K562 (cell line): ENCODE results near the gene CEND1. TPM values are rescaled to one million over a fixed set of nuclear protein-coding genes. Genes with fewer than 3 reads are reported as not detected.
A peak's percentile ranks its signal among the peaks of the same experiment; 100 is the strongest.

Experiments
- ATAC-seq: fragments of 200-7000 bp; cut with Tn5 transposase; 3 replicates; pipeline ENCODE4 v1.9.1; 2020; ENCODE audit warnings: moderate library complexity
- BruUV-seq: library from RNA; stranded (reverse); fragments of 400-500 nt; replicated peaks from 2 replicates; lab custom pipeline; 2021; lab: Mats Ljungman, UMichigan
- CTCF ChIA-PET: fragments of 300-600 bp; formaldehyde crosslinking; extraction: SDS; loops from one replicate; lab custom pipeline; 2021; ENCODE audit warnings: low intra/inter-chr PET ratio; lab: Yijun Ruan, JAX
- POLR2A ChIA-PET: fragments of 300-600, 350-650 bp; sonication (Branson Sonifier 250); formaldehyde crosslinking; extraction: SDS; loops from one replicate; lab custom pipeline; 2021; ENCODE audit warnings: antibody characterized with exemption, inconsistent platforms; lab: Yijun Ruan, JAX
- DNase-seq, 4 experiments: peaks; one replicate each; pipeline versions ENCODE4 v3.0.0 to v3.0.0-alpha.2; 2011 to 2018; ENCODE audit warnings: low spot score in 3 of 4, mixed read lengths in 3 of 4; ENCODE audit errors: extremely low read depth in 1 of 4
- FAIRE-seq: peaks from 2 replicates; lab custom pipeline; 2011; peaks lifted over from hg19 to GRCh38; lab: Jason Lieb, UNC
- H2AFZ ChIP-seq: 2 replicates; pipeline ENCODE4 v1.6.0; 2011; ENCODE audit warnings: low read depth, low read length, control low read depth, inconsistent platforms
- H3K27ac ChIP-seq: fragments of 200-600 bp; 3 replicates; pipeline ENCODE4 v1.8.0; 2011; ENCODE audit warnings: low read depth, mild to moderate bottlenecking, control low read depth, inconsistent platforms, low read length, moderate library complexity, mixed read lengths; ENCODE audit errors: extremely low read depth
- H3K27me3 ChIP-seq, 2 experiments: fragments of 300-600 bp in 1 of 2; 2 replicates in 1 of 2; 3 replicates in 1 of 2; pipeline versions ENCODE4 v1.6.0 to v1.8.0; 2011; ENCODE audit warnings: inconsistent platforms in 2 of 2, low read length in 2 of 2, mild to moderate bottlenecking in 1 of 2, mixed read lengths in 1 of 2, moderate library complexity in 1 of 2; ENCODE audit not compliant: control insufficient read depth in 2 of 2, insufficient read depth in 2 of 2
- H3K36me3 ChIP-seq: fragments of 300-600 bp; 3 replicates; pipeline ENCODE4 v1.8.0; 2011; ENCODE audit warnings: mild to moderate bottlenecking, low read length, inconsistent platforms; ENCODE audit not compliant: control insufficient read depth, insufficient read depth
- H3K4me1 ChIP-seq, 2 experiments: fragments of 200-600 bp in 1 of 2; replicated peaks in 1 of 2; 2 replicates in 1 of 2; 3 replicates in 1 of 2; pipeline versions ENCODE4 v1.5.1 to v1.8.0; 2011; ENCODE audit warnings: inconsistent platforms in 2 of 2, low read length in 2 of 2, mild to moderate bottlenecking in 1 of 2, mixed read lengths in 1 of 2, moderate library complexity in 1 of 2; ENCODE audit not compliant: control insufficient read depth in 2 of 2, insufficient read depth in 2 of 2
- H3K4me2 ChIP-seq: 2 replicates; pipeline ENCODE4 v1.6.1; 2011; ENCODE audit warnings: low read length, control low read depth, inconsistent platforms, mixed read lengths; ENCODE audit not compliant: insufficient read depth
- H3K4me3 ChIP-seq: fragments of 200-600 bp; sonication (generic), shearing (Covaris generic); 2 replicates; pipeline ENCODE4 v1.5.1; 2016; ENCODE audit warnings: control low read depth, inconsistent platforms
- H3K79me2 ChIP-seq: fragments of 200-600 bp; 3 replicates; pipeline ENCODE4 v1.8.0; 2011; ENCODE audit warnings: low read length, inconsistent platforms; ENCODE audit not compliant: control insufficient read depth, insufficient read depth
- H3K9ac ChIP-seq, 2 experiments: 2 replicates each; pipeline versions ENCODE4 v1.6.0 to v1.6.1; 2011; ENCODE audit warnings: low read depth in 2 of 2, low read length in 2 of 2, control low read depth in 1 of 2, inconsistent platforms in 1 of 2, mild to moderate bottlenecking in 1 of 2, mixed read lengths in 1 of 2; ENCODE audit not compliant: insufficient read depth in 1 of 2
- H3K9me1 ChIP-seq: one replicate; pipeline ENCODE4 v1.6.0; 2011; ENCODE audit warnings: inconsistent platforms, mild to moderate bottlenecking, low read length, moderate library complexity; ENCODE audit not compliant: control insufficient read depth, insufficient read depth
- H3K9me3 ChIP-seq: replicated peaks from 2 replicates; pipeline ENCODE4 v1.5.1; 2011; ENCODE audit warnings: low read depth, low read length, inconsistent platforms; ENCODE audit not compliant: control insufficient read depth, insufficient read depth
- H4K20me1 ChIP-seq: replicated peaks from 2 replicates; pipeline ENCODE4 v1.6.1; 2011; ENCODE audit warnings: low read length, inconsistent platforms, mixed read lengths; ENCODE audit not compliant: control insufficient read depth, insufficient read depth
- CXXC5 ChIP-seq: fragments of 250-450 bp; sonication (Bioruptor Pico); IDR thresholded peaks from 2 replicates; pipeline ENCODE4 v1.8.0; 2022; ENCODE audit warnings: inconsistent platforms, mild to moderate bottlenecking, moderate library complexity
- DACH1 ChIP-seq: fragments of 450-650 bp; IDR thresholded peaks from 2 replicates; pipeline ENCODE4 v1.6.1; 2018; ENCODE audit not compliant: partially characterized antibody
- FOXK2 ChIP-seq, 2 experiments: fragments of 450-650 bp; IDR thresholded peaks in 1 of 2; conservative IDR thresholded peaks in 1 of 2; 2 replicates each; pipeline ENCODE4 v1.6.1; 2016; ENCODE audit warnings: low read depth in 2 of 2, mild to moderate bottlenecking in 1 of 2
- GATA2 ChIP-seq: sonication (generic); formaldehyde crosslinking; IDR thresholded peaks from 2 replicates; pipeline ENCODE4 v1.4.0; 2020; ENCODE audit warnings: mild to moderate bottlenecking, missing genetic modification reagents
- HMGN3 ChIP-seq: IDR thresholded peaks from 2 replicates; pipeline ENCODE4 v1.6.1; 2011; ENCODE audit warnings: borderline replicate concordance, low read depth, mild to moderate bottlenecking, mixed read lengths, low read length; ENCODE audit not compliant: insufficient read length; ENCODE audit errors: extremely low read depth
- MCM5 ChIP-seq: fragments of 450-650 bp; IDR thresholded peaks from 2 replicates; pipeline ENCODE4 v1.6.1; 2016; ENCODE audit warnings: low read depth
- NFRKB ChIP-seq: fragments of 450-650 bp; IDR thresholded peaks from 2 replicates; pipeline ENCODE4 v1.6.1; 2016; ENCODE audit warnings: low read depth
- NR1H2 ChIP-seq: sonication (generic); formaldehyde crosslinking; IDR thresholded peaks from 2 replicates; pipeline ENCODE4 v1.4.0; 2020; ENCODE audit warnings: mild to moderate bottlenecking, missing genetic modification reagents
- PCBP2 ChIP-seq: fragments of 200-400 bp; formaldehyde crosslinking; IDR thresholded peaks from 2 replicates; pipeline ENCODE4 v1.6.1; 2018; ENCODE audit warnings: low read length, low read depth, mild to moderate bottlenecking, moderate library complexity; ENCODE audit not compliant: poor library complexity, severe bottlenecking
- SAFB ChIP-seq: fragments of 200-400 bp; formaldehyde crosslinking; IDR thresholded peaks from 2 replicates; pipeline ENCODE4 v1.6.1; 2017; ENCODE audit warnings: low read depth, low read length, borderline replicate concordance
- SRSF3 ChIP-seq: fragments of 200-400 bp; formaldehyde crosslinking; IDR thresholded peaks from 2 replicates; pipeline ENCODE4 v1.6.1; 2016; ENCODE audit warnings: mild to moderate bottlenecking, low read length, moderate library complexity; ENCODE audit not compliant: insufficient read depth
- SRSF9 ChIP-seq: fragments of 200-400 bp; formaldehyde crosslinking; IDR thresholded peaks from 2 replicates; pipeline ENCODE4 v1.6.1; 2017; ENCODE audit warnings: low read depth, low read length, borderline replicate concordance
- TAF9B ChIP-seq: fragments of 450-650 bp; IDR thresholded peaks from 2 replicates; pipeline ENCODE4 v1.6.1; 2018; ENCODE audit warnings: mild to moderate bottlenecking; ENCODE audit not compliant: partially characterized antibody
- XRCC5 ChIP-seq: fragments of 200-400 bp; formaldehyde crosslinking; IDR thresholded peaks from 2 replicates; pipeline ENCODE4 v1.6.1; 2017; ENCODE audit warnings: low read depth, mild to moderate bottlenecking, low read length
- ZNF347 ChIP-seq: fragments of 450-650 bp; formaldehyde crosslinking; IDR thresholded peaks from 2 replicates; pipeline ENCODE4 v1.4.0; 2020; ENCODE audit warnings: low read depth, mild to moderate bottlenecking, moderate library complexity
- ZNF561 ChIP-seq: fragments of 450-650 bp; formaldehyde crosslinking; conservative IDR thresholded peaks from 2 replicates; pipeline ENCODE4 v1.4.0; 2020; ENCODE audit warnings: mild to moderate bottlenecking, moderate library complexity
- WGBS: fragments of 100-300 bp; shearing (Covaris generic); methylation state at CpG from one replicate; pipeline ENCODE4 v1.1.6; 2016; ENCODE audit warnings: low coverage, mixed read lengths; ENCODE audit not compliant: insufficient coverage; ENCODE audit errors: missing lambda C conversion rate; 5-methylcytosine and 5-hydroxymethylcytosine counted together
- in situ Hi-C: fragments of 300-500 bp; cut with MboI; formaldehyde crosslinking; loops from 4 replicates; pipeline ENCODE4 v1.15.0; 2018; ENCODE audit warnings: inconsistent platforms, mixed read lengths
- intact Hi-C: fragments of 100-400 bp; cut with micrococcal nuclease; formaldehyde crosslinking; loops from 2 replicates; pipeline ENCODE4 v1.14.2; 2022
- polyA plus RNA-seq, 8 experiments: library from polyadenylated mRNA; depleted of rRNA in 4 of 8; stranded (reverse) in 5 of 8; unstranded in 3 of 8; fragments of >200 nt; fragmentation: Nextera tagmentation in 2 of 8; fragmentation: Illumina TruSeq in 1 of 8; extraction: Ambion mirVana in 2 of 8; extraction: Trizol in 1 of 8; gene quantifications; 2 replicates each; pipeline versions ENCODE4 v1.2.1 to v1.2.3, GENCODE V29; 2011 to 2014; ENCODE audit warnings: inconsistent platforms in 1 of 8, missing spikeins in 1 of 8
- total RNA-seq, 7 experiments: library from RNA; depleted of rRNA in 6 of 7; stranded (reverse); fragments of >200 nt in 6 of 7; fragmentation: Illumina TruSeq in 2 of 7; extraction: Trizol in 2 of 7; gene quantifications; 2 replicates each; pipeline versions ENCODE4 v1.2.1 to v1.2.3, GENCODE V29; 2011 to 2021; ENCODE audit warnings: low replicate concordance in 1 of 7
- TF ChIP-seq, protein P1 (sequence below): fragments of 250-450 bp; sonication (Bioruptor Pico); IDR thresholded peaks from 2 replicates; pipeline ENCODE4 v1.8.0; 2022; ENCODE audit warnings: inconsistent platforms, mild to moderate bottlenecking, moderate library complexity, borderline replicate concordance
- TF ChIP-seq, protein P2 (sequence below): fragments of 250-450 bp; sonication (Bioruptor Pico); IDR thresholded peaks from 2 replicates; pipeline ENCODE4 v1.9.0; 2021; ENCODE audit warnings: mild to moderate bottlenecking, inconsistent platforms

The CEND1 gene
- total and polyA plus RNA-seq, 9 of the 15 experiments (the other 6 are each of a cell fraction or from before 2014, with no cell fraction given): 0.13 to 0.18 (median 0.16) TPM; not detected in 6

DNA sequence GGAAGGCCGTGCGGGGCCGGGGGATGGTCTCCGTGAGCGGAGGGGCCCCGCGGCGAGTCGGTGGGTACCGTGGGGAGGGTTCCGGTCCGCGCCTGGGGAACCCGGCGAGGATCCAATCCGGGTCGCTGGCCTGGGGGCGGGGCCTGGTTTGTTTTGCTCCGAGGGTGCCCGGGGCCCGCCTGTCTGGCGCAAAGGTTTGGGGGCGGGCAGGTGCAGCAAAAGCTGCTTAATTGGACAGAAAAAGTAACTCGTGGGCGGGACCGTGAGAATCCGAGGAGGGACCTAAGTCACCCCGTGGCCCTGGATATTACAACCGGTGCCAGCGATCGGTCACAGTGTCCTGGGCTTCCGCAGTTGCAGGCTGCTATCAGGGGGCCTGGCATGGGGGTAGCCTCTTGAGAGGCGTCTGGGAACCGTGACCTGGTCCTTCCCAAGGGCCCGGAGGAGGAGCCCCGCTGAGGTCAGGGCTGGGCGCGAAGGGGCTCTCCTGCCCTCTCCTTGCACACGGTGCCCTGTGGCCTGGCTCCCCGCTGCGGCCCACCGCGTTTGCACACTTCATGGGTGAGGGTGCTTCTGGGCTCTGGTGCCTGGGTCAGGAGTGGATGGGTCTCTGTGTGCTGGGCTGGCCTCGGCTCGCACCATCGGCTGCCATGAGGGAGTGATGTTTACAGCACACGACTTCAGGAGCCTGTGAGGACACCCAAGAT is 30.2 kb upstream of the CEND1 start:
- Histone ChIP-seq H3K36me3 (peaks cover 38% of the 10 kb centered on the region; the same call in 1 of the 3 replicates), H3K9me3 (no peaks in the 10 kb centered on the region), H2AFZ (0 out of 2 replicates have a peak overlapping the region, but pooled peaks have one; percentile 39), H3K27me3 (no peaks in the 10 kb centered on the region), H3K9ac (peak overlapping the region; percentile 87 to 100), H3K4me2 (peak overlapping the region; percentile 86), H4K20me1 (peaks cover 13% of the 10 kb centered on the region), H3K4me3 (peak overlapping the region; percentile 89), H3K27ac (peak overlapping the region; percentile 92), H3K79me2 (peaks cover 25% of the 10 kb centered on the region), H3K9me1 (peaks cover 6% of the 10 kb centered on the region), H3K4me1 (peaks cover 11 to 74% of the 10 kb centered on the region in 2 experiments; a peak in 4 of 5 replicates)
- FAIRE-seq (peak; percentile 74), ATAC-seq (peak; percentile 78), DNase-seq (peak; percentile 70 to 91 (median 78))
- intact Hi-C loops: no loop called here
- BruUV-seq: TSS peak; percentile 72
- CTCF ChIA-PET: no interaction called here
- in situ Hi-C loops: no loop called here
- POLR2A ChIA-PET: interaction anchor here (0.6 to 5.2 kb wide), 13 partner anchors 9 to 235 kb away, joined by 3 to 36 read pairs (median 5); partner anchors contain the start of genes CD151, POLR2L, RPLP2 and TSPAN4
- WGBS: 3% methylated on average over 39 of the region's 47 CpGs
- TF ChIP-seq SRSF3 (0 out of 2 replicates have a peak, but pooled peaks have one; percentile 42), FOXK2 (conservative IDR thresholded peaks at IDR 0.05 in 1 of 2, IDR thresholded peaks at IDR 0.05 in 1 of 2; ENCODE audit: low read depth in 2 of 2) (no peak), HMGN3 (peak; percentile 35), CXXC5 (CRISPR knock-in tag) (no peak), TAF9B (no peak), SRSF9 (no peak), XRCC5 (no peak), ZNF561 (CRISPR knock-in tag) (no peak), MCM5 (no peak), GATA2 (CRISPR knock-in tag) (no peak), NFRKB (no peak), ZNF347 (no peak), NR1H2 (no peak), DACH1 (no peak), PCBP2 (no peak), SAFB (peak; percentile 3; the same call in 1 of the 2 replicates)
- TF ChIP-seq, protein P1, sequence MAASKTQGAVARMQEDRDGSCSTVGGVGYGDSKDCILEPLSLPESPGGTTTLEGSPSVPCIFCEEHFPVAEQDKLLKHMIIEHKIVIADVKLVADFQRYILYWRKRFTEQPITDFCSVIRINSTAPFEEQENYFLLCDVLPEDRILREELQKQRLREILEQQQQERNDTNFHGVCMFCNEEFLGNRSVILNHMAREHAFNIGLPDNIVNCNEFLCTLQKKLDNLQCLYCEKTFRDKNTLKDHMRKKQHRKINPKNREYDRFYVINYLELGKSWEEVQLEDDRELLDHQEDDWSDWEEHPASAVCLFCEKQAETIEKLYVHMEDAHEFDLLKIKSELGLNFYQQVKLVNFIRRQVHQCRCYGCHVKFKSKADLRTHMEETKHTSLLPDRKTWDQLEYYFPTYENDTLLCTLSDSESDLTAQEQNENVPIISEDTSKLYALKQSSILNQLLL (CRISPR knock-in tag): no peak
- TF ChIP-seq, protein P2, sequence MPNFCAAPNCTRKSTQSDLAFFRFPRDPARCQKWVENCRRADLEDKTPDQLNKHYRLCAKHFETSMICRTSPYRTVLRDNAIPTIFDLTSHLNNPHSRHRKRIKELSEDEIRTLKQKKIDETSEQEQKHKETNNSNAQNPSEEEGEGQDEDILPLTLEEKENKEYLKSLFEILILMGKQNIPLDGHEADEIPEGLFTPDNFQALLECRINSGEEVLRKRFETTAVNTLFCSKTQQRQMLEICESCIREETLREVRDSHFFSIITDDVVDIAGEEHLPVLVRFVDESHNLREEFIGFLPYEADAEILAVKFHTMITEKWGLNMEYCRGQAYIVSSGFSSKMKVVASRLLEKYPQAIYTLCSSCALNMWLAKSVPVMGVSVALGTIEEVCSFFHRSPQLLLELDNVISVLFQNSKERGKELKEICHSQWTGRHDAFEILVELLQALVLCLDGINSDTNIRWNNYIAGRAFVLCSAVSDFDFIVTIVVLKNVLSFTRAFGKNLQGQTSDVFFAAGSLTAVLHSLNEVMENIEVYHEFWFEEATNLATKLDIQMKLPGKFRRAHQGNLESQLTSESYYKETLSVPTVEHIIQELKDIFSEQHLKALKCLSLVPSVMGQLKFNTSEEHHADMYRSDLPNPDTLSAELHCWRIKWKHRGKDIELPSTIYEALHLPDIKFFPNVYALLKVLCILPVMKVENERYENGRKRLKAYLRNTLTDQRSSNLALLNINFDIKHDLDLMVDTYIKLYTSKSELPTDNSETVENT (CRISPR knock-in tag): no peak
